C4-2B (cell line): ENCODE data around the gene DNMT1.

Source experiments
- CTCF ChIP-seq: fragments of 450-650 bp; conservative IDR thresholded peaks from 2 replicates; pipeline ENCODE4 v1.5.1; 2017; ENCODE audit warnings: mild to moderate bottlenecking
- ZFX ChIP-seq: fragments of 450-650 bp; IDR thresholded peaks from 2 replicates; pipeline ENCODE4 v1.6.1; 2017

DNA sequence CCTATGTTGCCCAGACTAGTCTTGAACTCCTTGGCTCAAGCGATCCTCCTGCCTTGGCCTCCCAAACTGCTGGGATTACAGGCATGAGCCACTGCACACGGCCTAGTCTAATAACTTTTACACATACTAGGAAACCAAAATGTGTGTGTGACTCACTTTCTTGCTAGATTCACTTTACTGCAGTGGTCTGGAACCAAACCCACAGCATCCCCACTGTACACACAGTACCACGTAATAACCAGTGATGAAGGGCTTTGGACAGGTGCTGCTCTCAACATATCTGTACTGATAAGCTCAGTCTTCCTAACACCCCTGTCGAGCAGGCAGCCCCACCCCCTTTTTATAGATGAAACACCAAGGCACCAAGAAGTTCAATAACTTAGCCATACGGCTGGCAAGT lies 5.1 kb downstream of the DNMT1 start:
- TF ChIP-seq CTCF = no peak
- TF ChIP-seq ZFX = no peak
